ENCODE results near the gene FMN2. TPM values are rescaled to one million over a fixed set of nuclear protein-coding genes. Genes with fewer than 3 reads are reported as not detected.

Gene FMN2
- total RNA-seq, 4 donors from 2014 or later: 3.6 to 35.5 (median 5.6) TPM

- no peak for TF ChIP-seq POLR2AphosphoS5 (IDR thresholded peaks at IDR 0.05)
- no peak for TF ChIP-seq EP300 (IDR thresholded peaks at IDR 0.05; ENCODE audit: low read depth)
- TF ChIP-seq CTCF (IDR thresholded peaks at IDR 0.05): peak in 1 of 5 experiments; percentile 12
- no peak for TF ChIP-seq POLR2A (IDR thresholded peaks at IDR 0.05)
- intact Hi-C loops (cut with DNase I; ENCODE audit: low total_unique reads): no loop called here
- Histone ChIP-seq H3K9me3 (no peaks in the 10 kb centered on the region), H3K4me1 (peaks cover 0 to 25% (median 19%) of the 10 kb centered on the region in 4 donors), H3K27me3 (peaks cover 54% of the 10 kb centered on the region), H3K4me3 (peak overlapping the region; percentile 33 to 52 (median 44)), H3K27ac (peak overlapping the region; percentile 60 to 74 (median 71)), H3K36me3 (no peaks in the 10 kb centered on the region)
- in situ Hi-C loops (cut with MboI; ENCODE audit: low pct_ligation_motif_present in 1 of 4, low pct_unique_long_range_greater_than_20kb in 1 of 4, low sequenced_read_pairs in 3 of 4): no loop called here
- WGBS, 2 donors (ENCODE audit: low coverage in 1 of 2): 1 to 5% methylated on average over 12 to 51 of the region's 70 CpGs
- peak; percentile 9 for DNase-seq
Measured at GRCh38 chr1:240092301-240093119, 827 bp downstream of the FMN2 start.

- Histone ChIP-seq H3K27ac (peak overlapping the region; percentile 60 to 74 (median 71)), H3K4me1 (peaks cover 0 to 25% (median 19%) of the 10 kb centered on the region in 4 donors), H3K4me3 (peak overlapping the region; percentile 33 to 52 (median 44)), H3K27me3 (peaks cover 54% of the 10 kb centered on the region), H3K36me3 (no peaks in the 10 kb centered on the region), H3K9me3 (no peaks in the 10 kb centered on the region)
- TF ChIP-seq EP300 (IDR thresholded peaks at IDR 0.05; ENCODE audit: low read depth): no peak
- no peak for TF ChIP-seq CTCF (IDR thresholded peaks at IDR 0.05)
- intact Hi-C loops (cut with DNase I; ENCODE audit: low total_unique reads): no loop called here
- DNase-seq: peak; percentile 9
- in situ Hi-C loops (cut with MboI; ENCODE audit: low pct_ligation_motif_present in 1 of 4, low pct_unique_long_range_greater_than_20kb in 1 of 4, low sequenced_read_pairs in 3 of 4): no loop called here
- WGBS, 2 donors (ENCODE audit: low coverage in 1 of 2): 31% methylated on average over 56 of the region's 65 CpGs; no CpG with 5 or more reads in 1 of the 2 donors
Measured at GRCh38 chr1:240093120-240093961, 1.7 kb downstream of the FMN2 start.

- no peaks in the 10 kb centered on the region for H3K36me3 ChIP-seq
- H3K9me3 ChIP-seq: no peaks in the 10 kb centered on the region
- TF ChIP-seq CTCF (IDR thresholded peaks at IDR 0.05): no peak
- TF ChIP-seq POLR2AphosphoS5 (IDR thresholded peaks at IDR 0.05): peak in 1 of 3 donors; percentile 23
- 83% methylated on average over 12 to 14 of the region's 14 CpGs for WGBS, 2 donors (ENCODE audit: low coverage in 1 of 2)
- in situ Hi-C loops (cut with MboI; ENCODE audit: low pct_ligation_motif_present in 1 of 4, low pct_unique_long_range_greater_than_20kb in 1 of 4, low sequenced_read_pairs in 3 of 4): no loop called here
- peaks cover 0 to 25% (median 19%) of the 10 kb centered on the region in 4 donors for H3K4me1 ChIP-seq
- H3K4me3 ChIP-seq: peak overlapping the region in 2 of 4 donors; percentile 52
- peak overlapping the region; percentile 60 to 74 (median 71) for H3K27ac ChIP-seq
- intact Hi-C loops (cut with DNase I; ENCODE audit: low total_unique reads): no loop called here
- peaks cover 54% of the 10 kb centered on the region for H3K27me3 ChIP-seq
- DNase-seq: no peak
Measured at GRCh38 chr1:240094041-240094722, 2.5 kb downstream of the FMN2 start.

GRCh38 chr1:240096974-240097373, 5.3 kb downstream of the FMN2 start:
- Histone ChIP-seq H3K4me3 (no peak overlapping the region), H3K27me3 (peaks cover 29% of the 10 kb centered on the region), H3K9me3 (no peaks in the 10 kb centered on the region), H3K36me3 (no peaks in the 10 kb centered on the region), H3K27ac (no peak overlapping the region), H3K4me1 (peaks cover 0 to 17% (median 14%) of the 10 kb centered on the region in 4 donors)
- TF ChIP-seq EP300 (IDR thresholded peaks at IDR 0.05; ENCODE audit: low read depth): no peak
- no peak for TF ChIP-seq CTCF (IDR thresholded peaks at IDR 0.05)
- no peak for TF ChIP-seq POLR2AphosphoS5 (IDR thresholded peaks at IDR 0.05)
- no peak for TF ChIP-seq POLR2A (IDR thresholded peaks at IDR 0.05)
- WGBS, 2 donors (ENCODE audit: low coverage in 1 of 2): 83% methylated on average over 4 of the region's 4 CpGs
- in situ Hi-C loops (cut with MboI; ENCODE audit: low pct_ligation_motif_present in 1 of 4, low pct_unique_long_range_greater_than_20kb in 1 of 4, low sequenced_read_pairs in 3 of 4): no loop called here
- intact Hi-C loops (cut with DNase I; ENCODE audit: low total_unique reads): no loop called here
- no peak for DNase-seq
